ENCODE results near the gene NCK2. TPM values are rescaled to one million over a fixed set of nuclear protein-coding genes. Genes with fewer than 3 reads are reported as not detected.

The NCK2 gene
- total RNA-seq, 2 experiments from 2014 or later, result 51.6 to 54.1 TPM

DNA sequence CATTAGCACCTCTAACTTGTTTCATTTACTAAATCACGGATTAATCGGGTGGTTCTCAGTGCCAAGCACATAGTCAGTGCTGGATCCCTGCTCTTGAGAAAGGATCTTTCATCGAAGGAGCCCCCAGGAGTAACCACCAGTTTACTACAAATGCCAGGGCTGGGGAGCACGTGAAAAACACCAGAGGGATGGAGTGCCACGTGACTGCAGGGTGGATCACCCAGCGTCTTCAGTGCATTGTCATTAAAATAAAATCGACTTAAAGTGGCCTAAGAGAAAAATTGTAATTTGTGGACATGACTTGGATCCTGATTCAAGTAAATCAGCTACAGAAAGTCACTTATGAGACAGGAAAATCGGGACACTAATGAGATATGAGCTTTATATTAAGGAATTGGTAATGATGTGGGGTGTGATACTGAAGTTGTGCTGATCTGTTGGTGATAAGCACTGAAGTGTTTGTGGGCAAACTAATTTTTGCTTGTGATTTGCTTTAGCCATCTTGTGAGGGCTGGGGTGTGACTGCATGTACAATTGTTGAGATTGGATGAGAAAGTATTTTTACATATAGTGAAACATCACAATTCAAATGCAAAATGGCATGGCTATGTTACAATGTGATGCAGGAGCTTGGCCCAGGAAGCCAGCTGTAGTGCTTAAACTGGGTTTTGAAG, 63.8 kb downstream of the NCK2 start:
- ATAC-seq, result no peak
- Mint-ChIP-seq H3K27ac (peak overlapping the region; percentile 57), H3K36me3 (peaks cover 25% of the 10 kb centered on the region), H3K4me1 (peaks cover 67% of the 10 kb centered on the region), H3K27me3 (no peaks in the 10 kb centered on the region), H3K9me3 (ENCODE audit: low read depth) (no peaks in the 10 kb centered on the region), H3K4me3 (no peak overlapping the region)
- DNase-seq, result no peak
- CTCF ChIA-PET, result interaction anchor here (1.6 kb wide), 1 partner anchor 10 kb away, joined by 4 read pairs; no protein-coding TSS in a partner anchor

DNA sequence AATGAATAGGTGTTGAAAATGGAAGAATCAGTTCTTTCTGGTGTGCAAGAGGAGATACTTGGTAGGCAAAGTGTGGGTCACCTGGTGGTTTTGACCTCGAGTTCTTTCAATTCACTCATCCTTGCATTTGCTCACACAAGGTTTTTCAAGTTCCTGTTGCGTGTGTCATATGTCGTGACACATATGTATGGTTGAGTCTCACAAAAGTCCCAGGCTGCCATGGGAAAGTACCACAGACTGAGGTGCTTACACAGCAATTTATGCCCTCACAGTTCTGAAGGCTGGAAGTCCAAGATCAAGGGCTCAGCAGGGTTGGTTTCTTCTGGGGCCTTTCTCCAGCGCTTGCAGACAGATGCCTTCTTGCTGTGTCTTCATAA, 64.4 kb downstream of the NCK2 start:
- Mint-ChIP-seq H3K4me3 (no peak overlapping the region), H3K9me3 (ENCODE audit: low read depth) (no peaks in the 10 kb centered on the region), H3K27me3 (no peaks in the 10 kb centered on the region), H3K36me3 (peaks cover 25% of the 10 kb centered on the region), H3K27ac (peak overlapping the region; percentile 57), H3K4me1 (peaks cover 64% of the 10 kb centered on the region)
- DNase-seq, result no peak
- no peak for ATAC-seq
- CTCF ChIA-PET, result interaction anchor here (1.5 to 1.6 kb wide), 2 partner anchors 10 to 26 kb away, joined by 3 to 4 read pairs; no protein-coding TSS in a partner anchor

DNA sequence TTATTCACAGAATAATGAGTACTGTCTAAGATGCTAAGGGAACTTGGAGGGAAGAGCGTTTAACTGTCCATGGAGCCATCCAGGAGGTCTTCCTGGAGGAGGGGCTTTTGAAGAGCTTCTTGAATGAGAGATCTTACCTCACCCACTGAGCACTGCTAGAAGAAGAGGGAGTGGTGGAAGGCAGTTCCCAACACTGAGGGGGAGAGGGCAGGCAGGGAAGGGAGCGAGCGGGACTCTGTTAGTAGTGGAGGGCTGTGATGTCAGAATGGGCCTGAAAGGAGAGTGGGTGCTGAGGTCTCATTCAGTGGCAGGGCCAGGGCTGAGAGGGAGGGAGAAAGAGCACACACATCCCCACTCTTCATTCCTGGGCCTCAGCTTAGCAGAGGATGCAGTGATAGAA, 65.0 kb downstream of the NCK2 start:
- Mint-ChIP-seq H3K27ac (no peak overlapping the region), H3K36me3 (peaks cover 29% of the 10 kb centered on the region), H3K27me3 (no peaks in the 10 kb centered on the region), H3K4me1 (peaks cover 61% of the 10 kb centered on the region), H3K9me3 (ENCODE audit: low read depth) (no peaks in the 10 kb centered on the region), H3K4me3 (no peak overlapping the region)
- DNase-seq (no peak), ATAC-seq (no peak)
- CTCF ChIA-PET, result interaction anchor here (0.8 to 1.5 kb wide), 2 partner anchors 25 to 56 kb away, joined by 3 read pairs; no protein-coding TSS in a partner anchor

DNA sequence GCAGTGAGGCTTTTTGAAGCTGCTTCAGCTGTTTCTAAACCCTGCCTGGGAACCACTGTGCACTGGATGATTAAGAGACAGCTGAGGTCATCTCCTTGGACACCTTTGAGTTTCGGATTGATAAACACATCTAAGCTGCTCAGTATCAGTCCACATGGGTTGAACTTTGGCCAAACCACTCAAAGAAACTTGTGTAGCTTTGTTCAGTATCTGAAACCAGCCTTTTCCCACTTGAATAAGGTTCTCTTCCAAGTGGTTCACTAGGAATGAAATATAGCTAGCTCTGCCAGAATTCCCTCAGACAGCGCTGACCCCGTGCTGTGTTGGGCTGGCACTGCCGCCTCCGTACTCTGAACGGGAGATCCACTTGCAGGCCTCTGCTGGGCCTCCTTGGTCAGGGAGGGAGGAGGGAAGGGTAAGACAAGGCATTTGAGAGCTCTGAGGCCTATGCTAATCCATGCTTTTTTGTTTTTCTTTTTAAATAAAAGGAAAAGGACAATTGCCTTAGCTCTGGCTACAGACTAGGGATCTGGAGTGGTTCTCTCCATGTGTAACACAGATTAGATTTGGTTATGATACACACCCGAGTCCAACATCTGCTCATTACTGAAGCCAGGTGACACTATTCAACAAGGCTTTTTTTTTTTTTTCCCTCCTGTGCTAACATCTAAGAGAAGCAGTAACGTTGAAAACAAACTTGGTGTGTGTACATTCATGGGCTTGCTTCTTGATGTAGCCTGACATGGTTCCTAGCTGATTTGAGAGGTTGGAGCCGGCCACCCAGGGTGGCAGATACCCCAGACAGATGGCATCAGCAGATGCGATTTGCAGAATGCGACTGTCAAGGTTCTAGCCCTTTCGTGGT, 67.7 kb downstream of the NCK2 start:
- DNase-seq (no peak), ATAC-seq (no peak)
- Mint-ChIP-seq H3K27me3 (no peaks in the 10 kb centered on the region), H3K27ac (peak overlapping the region; percentile 61), H3K4me1 (peaks cover 48% of the 10 kb centered on the region), H3K9me3 (ENCODE audit: low read depth) (no peaks in the 10 kb centered on the region), H3K36me3 (peaks cover 29% of the 10 kb centered on the region), H3K4me3 (no peak overlapping the region)
- CTCF ChIA-PET, result interaction anchor here (1.2 to 1.5 kb wide), 2 partner anchors 9 to 30 kb away, joined by 5 to 7 read pairs; no protein-coding TSS in a partner anchor

DNA sequence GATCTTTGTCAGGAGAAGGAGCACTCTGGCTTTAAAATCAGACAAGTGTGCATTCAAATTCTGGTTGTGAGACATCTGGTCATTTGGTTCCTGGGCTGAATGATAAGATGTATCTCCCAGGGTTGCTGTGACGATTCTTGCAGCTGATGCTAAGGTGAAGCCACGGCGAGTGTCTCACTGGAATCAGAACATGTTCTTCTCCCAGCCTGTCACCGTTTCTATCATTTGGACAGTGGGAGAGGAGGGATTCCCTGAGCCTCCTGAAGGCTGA, 68.3 kb downstream of the NCK2 start:
- Mint-ChIP-seq H3K4me3 (no peak overlapping the region), H3K9me3 (ENCODE audit: low read depth) (no peaks in the 10 kb centered on the region), H3K27ac (no peak overlapping the region), H3K4me1 (peaks cover 45% of the 10 kb centered on the region), H3K36me3 (peaks cover 30% of the 10 kb centered on the region), H3K27me3 (no peaks in the 10 kb centered on the region)
- no peak for ATAC-seq
- no peak for DNase-seq
- CTCF ChIA-PET, result interaction anchor here (1.2 to 1.5 kb wide), 2 partner anchors 9 to 31 kb away, joined by 5 to 7 read pairs; no protein-coding TSS in a partner anchor

DNA sequence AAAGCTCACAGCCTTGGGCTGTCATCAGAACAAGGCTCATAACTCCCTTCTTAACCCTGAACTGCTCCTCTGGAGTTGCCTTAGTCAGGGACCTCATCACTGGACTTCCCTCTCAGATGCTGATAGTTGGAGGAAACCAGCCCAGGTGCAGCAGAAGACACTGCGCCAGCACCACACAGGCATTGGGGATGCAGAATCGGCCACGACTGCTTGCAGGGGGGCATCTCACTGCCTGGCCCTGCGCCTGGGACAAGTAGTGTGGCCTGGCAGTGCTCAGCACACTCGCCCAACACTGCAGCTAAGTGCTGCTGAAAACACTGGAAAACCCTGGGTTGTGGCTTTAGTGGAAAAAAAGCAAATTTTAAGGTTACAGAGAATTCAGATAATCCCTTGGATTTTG, 68.7 kb downstream of the NCK2 start:
- Mint-ChIP-seq H3K9me3 (ENCODE audit: low read depth) (no peaks in the 10 kb centered on the region), H3K36me3 (peaks cover 30% of the 10 kb centered on the region), H3K4me1 (peaks cover 42% of the 10 kb centered on the region), H3K27me3 (no peaks in the 10 kb centered on the region), H3K27ac (no peak overlapping the region), H3K4me3 (no peak overlapping the region)
- CTCF ChIA-PET, result no interaction called here
- no peak for ATAC-seq
- DNase-seq, result no peak

DNA sequence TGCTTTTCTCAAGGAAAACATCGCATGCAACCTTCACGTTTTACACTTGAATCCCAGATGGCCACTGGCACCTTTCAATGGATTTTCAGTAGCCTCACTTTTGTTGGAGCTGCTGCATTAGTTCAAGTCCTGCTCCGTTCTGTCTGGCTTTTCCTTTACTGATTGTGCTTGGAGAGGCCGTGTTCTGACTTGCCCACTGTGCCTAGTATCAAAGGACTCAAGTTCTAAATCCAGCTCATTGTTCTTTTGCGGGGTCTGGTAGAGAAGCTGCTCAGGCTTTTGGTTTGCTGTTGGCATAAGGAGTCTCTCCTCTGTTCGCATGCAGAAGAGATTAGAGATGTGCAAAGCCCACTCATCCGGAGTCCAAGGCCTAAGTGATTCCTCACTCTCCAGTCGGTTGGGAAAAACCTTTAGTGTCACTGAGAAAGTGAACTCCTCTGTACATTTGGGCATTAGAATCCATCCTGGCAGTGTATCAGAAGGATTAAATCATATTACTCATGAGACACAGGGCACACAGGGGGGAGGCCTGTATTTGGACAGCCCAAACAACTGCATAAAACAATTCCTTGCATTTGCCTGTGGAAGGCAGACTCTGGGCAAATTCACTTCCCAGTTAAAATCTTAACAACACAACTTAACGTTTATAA, 69.7 kb downstream of the NCK2 start:
- H3K36me3 Mint-ChIP-seq, result peaks cover 29% of the 10 kb centered on the region
- H3K27me3 Mint-ChIP-seq, result no peaks in the 10 kb centered on the region
- CTCF ChIA-PET, result no interaction called here
- no peak for DNase-seq
- peaks cover 32% of the 10 kb centered on the region for H3K4me1 Mint-ChIP-seq
- ATAC-seq, result no peak
- H3K9me3 Mint-ChIP-seq (ENCODE audit: low read depth), result no peaks in the 10 kb centered on the region
- no peak overlapping the region for H3K27ac Mint-ChIP-seq
- no peak overlapping the region for H3K4me3 Mint-ChIP-seq

DNA sequence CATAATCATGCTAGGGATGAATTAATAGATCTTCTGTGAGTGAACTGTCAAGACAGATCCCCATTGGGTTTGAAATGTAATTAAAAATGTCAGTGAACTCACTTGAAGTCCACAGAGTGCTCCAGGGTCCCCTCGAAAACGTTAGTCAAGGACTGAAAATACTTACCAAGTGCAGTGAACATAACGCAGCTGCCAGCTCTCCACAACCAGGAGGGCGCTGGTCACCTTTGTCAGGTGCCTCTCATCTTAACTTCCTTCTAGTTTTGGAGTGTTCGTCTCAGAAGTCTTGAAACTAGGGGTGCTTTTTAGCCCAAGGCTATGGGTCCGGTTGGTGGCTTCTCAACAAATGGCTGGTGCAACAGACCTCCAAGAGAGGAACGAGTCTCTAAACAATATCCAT, 70.7 kb downstream of the NCK2 start:
- ATAC-seq, result no peak
- no peak overlapping the region for H3K4me3 Mint-ChIP-seq
- no peak for DNase-seq
- peaks cover 32% of the 10 kb centered on the region for H3K4me1 Mint-ChIP-seq
- CTCF ChIA-PET, result no interaction called here
- H3K36me3 Mint-ChIP-seq, result peaks cover 31% of the 10 kb centered on the region
- no peaks in the 10 kb centered on the region for H3K27me3 Mint-ChIP-seq
- no peak overlapping the region for H3K27ac Mint-ChIP-seq
- no peaks in the 10 kb centered on the region for H3K9me3 Mint-ChIP-seq (ENCODE audit: low read depth)

DNA sequence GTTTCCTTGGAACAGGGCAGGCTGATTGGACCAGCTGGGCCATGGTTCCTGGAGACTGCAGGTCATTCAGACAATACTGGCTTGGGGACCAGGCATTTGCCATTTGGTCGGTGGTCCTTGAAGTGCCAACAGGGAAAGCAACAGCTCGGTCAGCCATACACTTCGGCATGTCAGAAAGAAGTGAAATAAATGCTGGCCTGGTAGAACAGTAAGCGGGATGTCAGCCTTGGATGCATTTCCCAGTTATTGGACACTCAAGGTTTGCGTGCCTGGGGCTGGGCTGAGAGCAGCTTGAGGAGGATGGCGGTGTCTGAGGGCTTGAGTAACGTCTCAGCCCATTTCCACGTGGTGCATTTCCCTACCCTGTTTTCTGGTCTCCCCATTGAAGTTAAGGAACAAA, 75.4 kb downstream of the NCK2 start:
- H3K27ac Mint-ChIP-seq, result no peak overlapping the region
- H3K4me1 Mint-ChIP-seq, result peaks cover 56% of the 10 kb centered on the region
- no peaks in the 10 kb centered on the region for H3K9me3 Mint-ChIP-seq (ENCODE audit: low read depth)
- H3K27me3 Mint-ChIP-seq, result no peaks in the 10 kb centered on the region
- DNase-seq (no peak), ATAC-seq (no peak)
- H3K36me3 Mint-ChIP-seq, result peaks cover 40% of the 10 kb centered on the region
- CTCF ChIA-PET, result no interaction called here
- no peak overlapping the region for H3K4me3 Mint-ChIP-seq

DNA sequence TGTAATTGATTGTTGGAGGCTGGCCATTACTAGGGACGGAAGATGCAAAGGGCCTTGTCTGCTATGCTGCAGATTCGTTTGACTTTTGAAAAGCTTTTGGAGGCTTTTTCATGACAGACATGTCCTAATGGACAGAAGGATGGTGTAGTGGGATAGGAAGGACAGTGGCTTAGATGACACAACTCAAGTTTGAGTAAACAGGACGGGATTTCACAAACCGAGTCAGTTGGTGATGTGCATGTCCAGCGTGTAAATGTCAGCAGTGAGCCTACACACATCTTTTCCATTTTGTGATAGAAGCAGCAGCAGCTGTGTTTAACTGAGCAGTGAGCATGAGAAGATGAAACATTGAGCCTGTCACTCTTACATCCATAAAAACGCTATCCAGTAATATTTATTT, 76.0 kb downstream of the NCK2 start:
- peaks cover 56% of the 10 kb centered on the region for H3K4me1 Mint-ChIP-seq
- H3K4me3 Mint-ChIP-seq, result no peak overlapping the region
- H3K27ac Mint-ChIP-seq, result no peak overlapping the region
- no peaks in the 10 kb centered on the region for H3K9me3 Mint-ChIP-seq (ENCODE audit: low read depth)
- DNase-seq, result no peak
- H3K27me3 Mint-ChIP-seq, result no peaks in the 10 kb centered on the region
- ATAC-seq, result no peak
- CTCF ChIA-PET, result no interaction called here
- peaks cover 43% of the 10 kb centered on the region for H3K36me3 Mint-ChIP-seq

DNA sequence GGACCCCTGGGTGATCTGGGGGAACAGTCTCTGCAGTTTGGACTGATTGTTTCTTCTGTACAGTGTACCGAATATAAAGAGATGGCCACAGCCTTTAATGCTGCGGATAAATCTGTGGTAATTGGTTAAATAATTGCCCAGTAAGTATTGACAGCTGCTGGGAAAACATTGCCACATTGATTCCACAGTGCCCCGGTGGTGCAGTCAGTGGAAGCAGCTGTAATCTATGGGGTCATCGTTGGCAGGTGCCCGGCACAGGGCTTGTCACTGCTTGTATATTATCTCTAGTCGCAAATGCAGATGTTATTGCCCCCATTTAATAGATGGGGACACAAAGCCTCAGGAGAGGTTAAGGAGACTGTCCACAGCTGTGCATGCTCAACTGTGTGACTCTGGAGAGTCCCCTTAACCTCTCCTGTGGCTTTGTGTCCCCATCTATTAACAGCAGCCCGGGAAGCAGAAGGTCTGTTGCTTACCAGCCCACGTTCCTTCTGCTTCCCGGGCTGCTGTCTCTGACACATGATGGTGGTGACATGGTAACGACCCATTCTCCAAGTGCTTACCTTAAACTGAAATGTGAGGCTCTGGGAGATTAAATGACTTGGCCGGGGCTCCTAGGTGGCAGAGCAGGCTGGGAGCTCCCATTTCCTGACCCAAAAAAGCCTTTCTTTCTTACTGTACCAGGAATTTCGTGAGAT, 76.9 kb downstream of the NCK2 start:
- Mint-ChIP-seq H3K27me3 (no peaks in the 10 kb centered on the region), H3K4me1 (peaks cover 60% of the 10 kb centered on the region), H3K4me3 (no peak overlapping the region), H3K36me3 (peaks cover 46% of the 10 kb centered on the region), H3K9me3 (ENCODE audit: low read depth) (no peaks in the 10 kb centered on the region), H3K27ac (peak overlapping the region; percentile 78)
- CTCF ChIA-PET, result interaction anchor here (1.4 to 1.5 kb wide), 2 partner anchors 24 to 263 kb away, joined by 5 to 6 read pairs; no protein-coding TSS in a partner anchor
- ATAC-seq (no peak), DNase-seq (no peak)

DNA sequence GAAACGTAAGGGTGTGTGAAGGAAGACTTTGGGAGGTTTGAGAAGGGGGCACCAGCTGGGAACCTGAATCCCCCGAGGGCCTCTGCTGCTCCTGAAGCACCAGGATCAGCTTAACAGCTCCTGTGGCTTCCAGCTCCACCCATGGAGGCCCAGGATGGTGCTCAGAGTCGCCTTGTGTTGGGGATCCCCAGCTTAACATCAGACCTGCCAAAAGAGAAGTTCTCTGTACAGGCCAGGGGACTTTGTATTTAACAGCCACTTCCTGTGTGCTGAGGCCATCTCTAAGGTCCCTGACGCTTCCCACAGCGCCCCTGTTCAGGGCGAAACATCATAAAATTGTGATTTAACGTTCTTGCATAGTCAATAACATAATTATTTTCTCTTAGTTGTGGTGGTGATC, 77.5 kb downstream of the NCK2 start:
- CTCF ChIA-PET, result interaction anchor here (1.0 to 1.5 kb wide), 3 partner anchors 10 to 263 kb away, joined by 3 to 6 read pairs (median 5); no protein-coding TSS in a partner anchor
- peak overlapping the region; percentile 78 for H3K27ac Mint-ChIP-seq
- no peak overlapping the region for H3K4me3 Mint-ChIP-seq
- peaks cover 58% of the 10 kb centered on the region for H3K4me1 Mint-ChIP-seq
- H3K9me3 Mint-ChIP-seq (ENCODE audit: low read depth), result no peaks in the 10 kb centered on the region
- ATAC-seq (peak; percentile 87), DNase-seq (peak; percentile 55)
- peaks cover 41% of the 10 kb centered on the region for H3K36me3 Mint-ChIP-seq
- H3K27me3 Mint-ChIP-seq, result no peaks in the 10 kb centered on the region

DNA sequence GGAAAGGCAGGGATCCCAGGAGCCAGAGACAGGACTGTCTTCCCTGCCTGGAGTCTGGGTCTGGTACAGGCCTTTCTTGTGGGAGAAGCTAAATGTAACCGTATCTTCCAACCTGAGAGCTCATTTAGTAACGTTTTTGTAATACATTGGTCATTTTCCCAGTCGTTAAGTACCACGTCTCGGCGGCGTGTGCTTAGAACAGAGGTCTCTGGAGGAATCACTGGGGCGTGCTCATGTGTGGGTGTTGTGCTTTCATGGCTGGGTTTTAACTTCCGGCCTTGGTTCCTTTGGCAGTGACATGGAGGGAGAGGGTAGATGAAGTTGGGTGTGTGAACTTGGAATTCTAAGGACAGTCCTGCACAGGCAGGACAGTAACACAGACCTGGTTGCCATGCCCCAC, 79.7 kb downstream of the NCK2 start:
- CTCF ChIA-PET, result no interaction called here
- DNase-seq, result no peak
- Mint-ChIP-seq H3K4me1 (peaks cover 77% of the 10 kb centered on the region), H3K4me3 (no peak overlapping the region), H3K9me3 (ENCODE audit: low read depth) (no peaks in the 10 kb centered on the region), H3K27me3 (no peaks in the 10 kb centered on the region), H3K27ac (no peak overlapping the region), H3K36me3 (peaks cover 41% of the 10 kb centered on the region)
- no peak for ATAC-seq
